GM12801 (cell line): Measurements from ENCODE around the gene SLC4A2.

Experiments
- CTCF ChIP-seq: IDR thresholded peaks from one replicate; pipeline ENCODE4 v1.5.1; 2011; ENCODE audit warnings: control low read depth; ENCODE audit not compliant: insufficient read length; ENCODE audit errors: extremely low read depth

Gene SLC4A2

GRCh38 chr7:151053751-151054150 lies 5.6 kb upstream of the SLC4A2 start:
- no peak for TF ChIP-seq CTCF

GRCh38 chr7:151056283-151056665 lies 3.1 kb upstream of the SLC4A2 start:
- TF ChIP-seq CTCF, result no peak

DNA sequence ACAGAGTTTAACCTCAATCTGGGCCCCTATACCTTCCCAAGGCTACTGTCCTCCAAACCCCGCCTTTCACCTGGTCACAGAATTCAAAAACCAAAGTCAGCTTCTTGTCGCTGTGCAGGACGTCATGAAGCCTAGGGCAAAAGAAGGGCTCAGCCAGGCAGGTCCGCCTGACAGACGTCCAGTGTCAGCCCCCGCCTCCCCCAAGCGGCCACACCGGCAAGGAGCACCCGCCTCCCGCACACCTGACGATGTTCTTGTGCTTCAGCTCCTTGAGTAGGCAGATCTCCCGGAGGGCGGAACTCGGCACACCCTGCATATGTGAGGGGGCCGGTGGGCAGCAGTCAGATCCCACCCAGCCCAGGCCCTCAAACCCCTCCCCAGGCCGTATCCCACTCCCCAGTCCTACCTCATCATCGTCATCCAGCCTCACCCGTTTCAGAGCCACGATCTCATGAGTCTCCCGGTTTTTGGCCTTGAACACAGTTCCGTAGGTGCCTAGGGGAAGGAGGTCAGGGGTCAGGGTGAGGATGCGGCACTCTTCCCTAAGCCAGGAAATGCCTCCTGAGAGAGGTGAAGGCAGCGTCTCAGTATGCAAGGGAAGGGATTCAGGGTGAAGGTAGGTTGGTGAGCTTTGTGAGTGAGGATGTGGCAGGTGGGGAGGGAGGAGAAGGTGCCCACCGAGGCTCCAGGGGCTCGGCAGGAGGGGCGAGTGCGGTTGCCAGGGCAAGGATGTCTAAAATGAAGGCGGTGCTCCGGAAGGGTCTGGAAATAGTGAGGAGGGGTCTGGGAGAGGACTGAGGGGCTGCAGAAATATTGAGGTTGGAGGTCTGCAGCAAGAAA lies 2.5 kb upstream of the SLC4A2 start:
- no peak for TF ChIP-seq CTCF

DNA sequence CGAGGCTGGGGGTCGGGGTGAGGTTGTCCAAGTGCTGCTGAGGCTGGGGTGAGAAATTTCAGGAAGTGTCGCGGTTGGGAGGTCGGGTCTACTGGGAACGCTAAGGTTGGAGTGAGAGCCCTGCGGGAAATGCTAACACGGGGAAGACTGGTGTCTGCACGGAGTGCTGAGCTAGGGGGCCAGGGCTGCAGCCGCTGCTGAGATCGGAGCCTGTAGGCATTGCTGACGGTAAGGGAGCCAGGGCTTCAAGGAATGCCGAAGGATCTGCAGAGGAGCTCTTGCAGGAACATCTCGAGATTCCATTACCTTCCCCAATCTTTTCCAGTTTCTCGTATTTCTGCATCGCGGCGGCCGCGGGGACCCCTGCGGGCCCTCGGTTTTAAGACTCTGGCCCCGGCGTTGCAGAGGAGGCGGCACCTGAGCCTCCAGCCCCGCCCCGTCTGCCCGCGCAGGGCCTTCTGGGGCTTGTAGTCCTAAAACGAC lies 1.8 kb upstream of the SLC4A2 start, which contains the start of gene CDK5:
Gene CDK5, minus strand, starts transcription at position 392 of the 483 bp plus-strand sequence. Its CDS starts 49 bp downstream, at position 343.
- no peak for TF ChIP-seq CTCF

DNA sequence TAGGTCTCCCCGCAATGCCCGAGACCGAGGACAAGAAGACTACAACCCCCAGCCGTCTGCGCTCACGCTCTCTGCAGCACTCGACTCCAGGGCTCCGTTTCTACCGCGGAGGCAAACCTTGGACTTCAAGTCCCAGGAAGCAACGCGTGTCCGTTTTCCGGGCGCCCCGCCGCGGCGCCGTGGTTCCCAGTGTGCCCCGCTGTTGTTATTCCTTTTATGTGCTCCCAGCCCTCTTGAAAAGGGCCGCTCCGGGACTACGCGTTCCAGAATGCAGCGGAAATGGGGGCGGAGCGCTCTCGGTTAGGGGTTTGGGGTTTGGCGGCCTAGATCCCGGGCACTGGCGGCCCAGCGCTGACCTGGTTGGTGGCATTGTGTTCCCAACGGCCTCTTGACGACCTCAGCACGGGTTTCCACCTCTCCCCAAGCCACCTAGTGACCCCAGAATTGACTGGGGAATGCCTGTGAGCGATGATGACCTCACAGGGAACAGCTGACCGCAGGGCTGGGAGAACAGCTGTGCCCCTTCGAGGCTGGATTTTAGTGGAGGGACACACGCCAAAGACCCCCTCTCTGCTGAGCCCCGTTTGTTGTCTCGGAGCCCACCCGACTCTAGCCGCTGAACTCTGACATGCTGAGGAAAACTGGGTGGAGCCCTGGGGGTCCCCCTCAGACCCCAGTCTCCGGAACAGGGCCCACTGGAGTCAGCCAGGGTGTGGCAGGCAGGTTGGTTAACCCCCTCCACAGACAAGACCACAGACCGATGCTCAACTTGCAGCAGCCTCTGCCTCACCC lies 1.2 kb upstream of the SLC4A2 start:
- no peak for TF ChIP-seq CTCF

- no peak for TF ChIP-seq CTCF
Measured at GRCh38 chr7:151058781-151059366, 515 bp upstream of the SLC4A2 start.

DNA sequence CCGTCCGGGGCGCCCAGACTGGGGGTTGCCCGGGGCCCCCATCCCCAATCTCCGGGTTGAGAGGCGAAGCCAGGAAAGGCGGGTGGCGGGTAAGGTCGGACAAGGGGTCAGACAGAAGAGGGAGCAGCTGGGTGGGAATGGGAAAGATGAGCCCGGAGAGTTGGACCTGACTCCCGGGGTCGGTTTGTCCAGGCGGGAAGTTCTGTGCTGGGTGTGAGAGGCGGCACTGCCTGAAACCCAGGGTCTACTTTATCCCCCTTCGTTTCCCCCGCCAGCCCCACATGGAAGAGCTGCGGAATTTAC lies 675 bp downstream of the SLC4A2 start:
- no peak for TF ChIP-seq CTCF
